ENCODE measurements around the gene CHKA. TPM values are rescaled to one million over a fixed set of nuclear protein-coding genes. Genes with fewer than 3 reads are reported as not detected.
A peak's percentile ranks its signal among the peaks of the same experiment; 100 is the strongest.

CHKA gene
- total RNA-seq, 1 experiment from 2014 or later: 35.8 TPM

DNA sequence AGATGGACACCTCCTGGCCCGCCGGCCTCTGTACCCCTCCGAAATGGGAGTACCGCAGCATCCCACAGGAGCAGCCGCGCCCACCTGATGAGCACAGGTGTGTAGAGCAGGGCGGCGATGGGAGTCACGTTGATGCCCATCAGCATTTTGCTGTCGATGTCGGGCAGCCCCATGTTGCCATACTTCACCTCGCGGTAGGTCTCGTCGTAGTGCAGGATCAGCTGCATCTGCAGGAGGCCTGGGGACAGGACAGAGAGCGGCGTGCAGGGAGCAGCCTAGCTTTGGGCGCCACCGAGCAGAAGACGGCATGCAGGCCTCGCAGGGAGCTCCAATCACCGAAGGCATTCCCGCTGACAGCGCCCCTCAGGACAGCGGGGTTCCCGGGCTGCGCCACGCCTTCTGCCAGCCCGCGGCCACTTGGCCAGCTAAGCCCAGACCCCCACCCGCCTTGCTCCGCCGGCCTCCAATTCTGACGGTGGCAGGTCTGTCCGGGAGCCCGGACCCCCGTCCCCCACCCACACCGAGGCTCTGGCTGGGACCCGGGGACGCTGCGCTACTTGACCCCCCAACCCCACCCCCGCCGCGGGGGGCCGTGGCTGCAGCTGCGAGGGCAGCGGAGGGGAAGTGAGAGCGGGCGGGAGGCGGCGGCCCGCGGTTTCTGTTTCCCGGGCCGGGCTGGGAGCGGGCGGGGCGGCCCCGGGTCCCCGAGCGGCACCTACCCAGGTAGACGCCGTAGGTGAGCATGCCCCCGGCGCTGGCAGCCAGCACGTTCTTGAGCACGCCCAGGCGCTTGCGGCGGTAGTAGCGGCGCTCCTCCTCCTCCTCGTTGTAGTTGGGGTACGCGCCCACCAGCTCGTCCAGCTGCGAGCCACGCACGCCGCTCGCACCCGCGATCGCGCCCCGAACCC, 118.0 kb downstream of the CHKA start:
- H3K9me3 ChIP-seq (ENCODE audit: low read length): no peaks in the 10 kb centered on the region

More for the DNA sequence above, 118.0 kb downstream of the CHKA start:
- Histone ChIP-seq H3K4me2 (ENCODE audit: low read depth, low read length, poor library complexity, severe bottlenecking) (peak overlapping the region; percentile 80), H2AFZ (ENCODE audit: low read length) (peak overlapping the region; percentile 62; the same call in 1 of the 2 replicates), H3K27ac (ENCODE audit: low read length) (peak overlapping the region; percentile 86), H3K4me1 (ENCODE audit: low read length) (peaks cover 22% of the 10 kb centered on the region), H3K27me3 (ENCODE audit: low read length) (no peaks in the 10 kb centered on the region), H4K20me1 (ENCODE audit: insufficient read depth, low read depth, low read length) (no peaks in the 10 kb centered on the region), H3K4me3 (ENCODE audit: low read length) (peak overlapping the region; percentile 96), H3K79me2 (ENCODE audit: low read length) (peaks cover 13% of the 10 kb centered on the region), H3K9ac (ENCODE audit: low read length) (peak overlapping the region; percentile 89), H3K9me2 (replicated peaks; ENCODE audit: insufficient read depth, low read length) (no peaks in the 10 kb centered on the region), H3K36me3 (ENCODE audit: insufficient read depth, low read length) (no peaks in the 10 kb centered on the region)
- peak; percentile 79 for DNase-seq

Small RNAs within 50 kb of the gene (small RNA-seq; reads per million reads assigned to genes)
- gene MIR6753: not detected

Other genes starting within 250 kb of the CHKA start
- 71.1 and 112 TPM in 2 replicates for gene UNC93B1, start 117.3 kb downstream of the CHKA start, total RNA-seq (2014; rRNA removed; shearing (Covaris generic); ENCODE audit: low replicate concordance)
- gene ALDH3B1, start 111.1 kb downstream of the CHKA start, total RNA-seq (2014; rRNA removed; shearing (Covaris generic); ENCODE audit: low replicate concordance): 0.40 TPM in 1 of 2 replicates, not detected in the other
- 159 and 231 TPM in 2 replicates for gene NDUFS8, start 90.7 kb downstream of the CHKA start, total RNA-seq (2014; rRNA removed; shearing (Covaris generic); ENCODE audit: low replicate concordance)
- gene TCIRG1, start 82.4 kb downstream of the CHKA start, total RNA-seq (2014; rRNA removed; shearing (Covaris generic); ENCODE audit: low replicate concordance): 47.7 and 82.3 TPM in 2 replicates
- 20.9 and 21.2 TPM in 2 replicates for gene KMT5B, start 91.9 kb upstream of the CHKA start, total RNA-seq (2014; rRNA removed; shearing (Covaris generic); ENCODE audit: low replicate concordance)
- 25.4 and 37.4 TPM in 2 replicates for gene C11orf24, start 150.6 kb upstream of the CHKA start, total RNA-seq (2014; rRNA removed; shearing (Covaris generic); ENCODE audit: low replicate concordance)
- 0.04 and 0.07 TPM in 2 replicates for gene LRP5, start 191.2 kb upstream of the CHKA start, total RNA-seq (2014; rRNA removed; shearing (Covaris generic); ENCODE audit: low replicate concordance)

Measured in Karpas-422 (cell line).